Ishikawa (cell line): Measurements from ENCODE around the gene C10orf105.

Source experiments
- CREB1 ChIP-seq: IDR thresholded peaks from 2 replicates; pipeline ENCODE4 v1.6.1; 2012; ENCODE audit warnings: low read depth
- EGR1 ChIP-seq: IDR thresholded peaks from 2 replicates; pipeline ENCODE4 v1.6.1; 2012
- EP300 ChIP-seq: IDR thresholded peaks from 2 replicates; pipeline ENCODE4 v1.6.1; 2012; ENCODE audit warnings: borderline replicate concordance
- MAX ChIP-seq: IDR thresholded peaks from 2 replicates; pipeline ENCODE4 v1.6.1; 2012
- NFIC ChIP-seq: IDR thresholded peaks from 2 replicates; pipeline ENCODE4 v1.6.1; 2012
- RAD21 ChIP-seq: IDR thresholded peaks from 2 replicates; pipeline ENCODE4 v1.6.1; 2012; ENCODE audit warnings: low read depth
- REST ChIP-seq: IDR thresholded peaks from 2 replicates; pipeline ENCODE4 v1.6.1; 2012; ENCODE audit warnings: low read depth, mild to moderate bottlenecking
- TAF1 ChIP-seq: IDR thresholded peaks from 2 replicates; pipeline ENCODE4 v1.6.1; 2012; ENCODE audit warnings: low read depth, mild to moderate bottlenecking
- TCF12 ChIP-seq: IDR thresholded peaks from 2 replicates; pipeline ENCODE4 v1.6.1; 2012; ENCODE audit warnings: low read depth
- TEAD4 ChIP-seq: IDR thresholded peaks from 2 replicates; pipeline ENCODE4 v1.6.1; 2012
- USF1 ChIP-seq: IDR thresholded peaks from 2 replicates; pipeline ENCODE4 v1.6.1; 2012
- YY1 ChIP-seq: IDR thresholded peaks from 2 replicates; pipeline ENCODE4 v1.6.1; 2012; ENCODE audit warnings: low read depth

- TF ChIP-seq TAF1 (no peak), MAX (no peak), YY1 (no peak), EGR1 (no peak), CREB1 (no peak), EP300 (no peak), RAD21 (no peak), REST (no peak), TCF12 (no peak), USF1 (no peak), NFIC (no peak), TEAD4 (no peak)
These were observed 46.5 kb upstream of the C10orf105 start for GRCh38 chr10:71765906-71766716.
